Subcutaneous adipose tissue (tissue), 4 donors: ENCODE results near the gene PBX1. TPM values are rescaled to one million over a fixed set of nuclear protein-coding genes. Genes with fewer than 3 reads are reported as not detected.

ENCODE experiments used
- CTCF ChIP-seq: fragments of 450-650 bp; IDR thresholded peaks from one replicate; pipeline ENCODE4 v1.5.1; 2016; ENCODE audit warnings: low read depth, mild to moderate bottlenecking, control low read depth, antibody characterized with exemption, moderate library complexity
- total RNA-seq, 4 donors: library from RNA; depleted of rRNA; stranded (reverse); fragments of >200 nt; gene quantifications; one replicate each; pipeline ENCODE4 v1.1.0, GENCODE V29; 2016

The PBX1 gene
- total RNA-seq, 4 donors from 2014 or later = 36.5 to 61.1 (median 54.2) TPM

GRCh38 chr1:164840936-164841335 lies 282.0 kb downstream of the PBX1 start:
- TF ChIP-seq CTCF = no peak

GRCh38 chr1:164841702-164842465 lies 282.9 kb downstream of the PBX1 start:
- no peak for TF ChIP-seq CTCF

- TF ChIP-seq CTCF = no peak
Measured at GRCh38 chr1:164842870-164843269, 283.9 kb downstream of the PBX1 start.

GRCh38 chr1:164843743-164844500 lies 284.9 kb downstream of the PBX1 start:
- TF ChIP-seq CTCF = no peak

- TF ChIP-seq CTCF = no peak
Measured at GRCh38 chr1:164846731-164847691, 288.0 kb downstream of the PBX1 start.

- no peak for TF ChIP-seq CTCF
Measured at GRCh38 chr1:164853146-164853545, 294.2 kb downstream of the PBX1 start.
